ENCODE results near the gene DNAJC27. TPM values are rescaled to one million over a fixed set of nuclear protein-coding genes. Genes with fewer than 3 reads are reported as not detected.
A peak's percentile ranks its signal among the peaks of the same experiment; 100 is the strongest.

Gene DNAJC27
- total RNA-seq, 1 experiment from 2014 or later = 5.4 TPM

GRCh38 chr2:24917731-24918325 is 53.9 kb downstream of the DNAJC27 start:
- no peaks in the 10 kb centered on the region for H3K9me3 Mint-ChIP-seq
- no peaks in the 10 kb centered on the region for H3K36me3 Mint-ChIP-seq
- ATAC-seq (no peak), DNase-seq (ENCODE audit: low spot score) (no peak)
- H3K4me1 Mint-ChIP-seq = peaks cover 24% of the 10 kb centered on the region
- peak overlapping the region; percentile 78; the same call in 1 of the 2 replicates for H3K27ac Mint-ChIP-seq
- no peak for TF ChIP-seq RELA (CRISPR knock-in tag; IDR thresholded peaks at IDR 0.05; ENCODE audit: borderline replicate concordance)
- H3K4me3 Mint-ChIP-seq = peak overlapping the region; percentile 77; the same call in 1 of the 2 replicates
- H3K27me3 Mint-ChIP-seq (ENCODE audit: low read depth) = peaks cover 3% of the 10 kb centered on the region; the same call in 1 of the 2 replicates
- CTCF ChIA-PET = no interaction called here
- POLR2A ChIA-PET = no interaction called here

GRCh38 chr2:24917086-24917485 is 54.7 kb downstream of the DNAJC27 start:
- POLR2A ChIA-PET = interaction anchor here (1.2 kb wide), 1 partner anchor 14 kb away, joined by 3 read pairs; no protein-coding TSS in a partner anchor
- CTCF ChIA-PET = no interaction called here
- H3K4me3 Mint-ChIP-seq = no peak overlapping the region

GRCh38 chr2:24915796-24916195 is 56.0 kb downstream of the DNAJC27 start:
- peaks cover 24% of the 10 kb centered on the region for H3K4me1 Mint-ChIP-seq
- no peaks in the 10 kb centered on the region; the same call in 1 of the 2 replicates for H3K27me3 Mint-ChIP-seq (ENCODE audit: low read depth)
- H3K36me3 Mint-ChIP-seq = peaks cover 10% of the 10 kb centered on the region
- ChIA-PET POLR2A (no interaction called here), CTCF (no interaction called here)
- H3K9me3 Mint-ChIP-seq = no peaks in the 10 kb centered on the region
- H3K27ac Mint-ChIP-seq = no peak overlapping the region
- ATAC-seq (no peak), DNase-seq (ENCODE audit: low spot score) (no peak)
- no peak overlapping the region for H3K4me3 Mint-ChIP-seq
- no peak for TF ChIP-seq CREB1 (CRISPR knock-in tag; IDR thresholded peaks at IDR 0.05)
- TF ChIP-seq ATF1 (CRISPR knock-in tag; IDR thresholded peaks at IDR 0.05) = no peak
- no peak for TF ChIP-seq RELA (CRISPR knock-in tag; IDR thresholded peaks at IDR 0.05; ENCODE audit: borderline replicate concordance)
- no peak for TF ChIP-seq IRF1 (CRISPR knock-in tag; IDR thresholded peaks at IDR 0.05)
- no peak for TF ChIP-seq NR1H2 (CRISPR knock-in tag; IDR thresholded peaks at IDR 0.05)
- no peak for TF ChIP-seq ZMAT4 (CRISPR knock-in tag; IDR thresholded peaks at IDR 0.05)
- TF ChIP-seq SMAD4 (CRISPR knock-in tag; IDR thresholded peaks at IDR 0.05) = no peak
- no peak for TF ChIP-seq ZNF121 (CRISPR knock-in tag; IDR thresholded peaks at IDR 0.05)

More at GRCh38 chr2:24917086-24917485, 54.7 kb downstream of the DNAJC27 start:
- no peak for DNase-seq (ENCODE audit: low spot score)
- H3K9me3 Mint-ChIP-seq = no peaks in the 10 kb centered on the region
- no peak for ATAC-seq
- peaks cover 2% of the 10 kb centered on the region for H3K36me3 Mint-ChIP-seq
- TF ChIP-seq AFF4 (CRISPR knock-in tag; IDR thresholded peaks at IDR 0.05; ENCODE audit: borderline replicate concordance) (no peak), ATF1 (CRISPR knock-in tag; IDR thresholded peaks at IDR 0.05) (no peak), ZNF232 (CRISPR knock-in tag; IDR thresholded peaks at IDR 0.05) (no peak), CREM (CRISPR knock-in tag; IDR thresholded peaks at IDR 0.05) (no peak), HMGA2 (CRISPR knock-in tag; IDR thresholded peaks at IDR 0.05) (no peak), STAT6 (CRISPR knock-in tag; conservative IDR thresholded peaks at IDR 0.05; ENCODE audit: low read depth) (no peak), GABPB1 (CRISPR knock-in tag; IDR thresholded peaks at IDR 0.05) (no peak), MXD4 (CRISPR knock-in tag; IDR thresholded peaks at IDR 0.05; ENCODE audit: borderline replicate concordance) (no peak), CBFB (CRISPR knock-in tag; IDR thresholded peaks at IDR 0.05; ENCODE audit: low read depth) (no peak), SOX15 (CRISPR knock-in tag; IDR thresholded peaks at IDR 0.05) (no peak), ZNF423 (CRISPR knock-in tag; IDR thresholded peaks at IDR 0.05) (no peak)
- H3K27ac Mint-ChIP-seq = no peak overlapping the region
- H3K4me1 Mint-ChIP-seq = peaks cover 24% of the 10 kb centered on the region
- H3K27me3 Mint-ChIP-seq (ENCODE audit: low read depth) = peaks cover 3% of the 10 kb centered on the region; the same call in 1 of the 2 replicates

All from WTC11 (cell line).